ENCODE results near the gene AURKB. TPM values are rescaled to one million over a fixed set of nuclear protein-coding genes. Genes with fewer than 3 reads are reported as not detected.

AURKB gene
- total and polyA plus RNA-seq, 2 donors (not counting 1 experiment from before 2014, with no cell fraction given), result 1.1 to 5.3 TPM

DNA sequence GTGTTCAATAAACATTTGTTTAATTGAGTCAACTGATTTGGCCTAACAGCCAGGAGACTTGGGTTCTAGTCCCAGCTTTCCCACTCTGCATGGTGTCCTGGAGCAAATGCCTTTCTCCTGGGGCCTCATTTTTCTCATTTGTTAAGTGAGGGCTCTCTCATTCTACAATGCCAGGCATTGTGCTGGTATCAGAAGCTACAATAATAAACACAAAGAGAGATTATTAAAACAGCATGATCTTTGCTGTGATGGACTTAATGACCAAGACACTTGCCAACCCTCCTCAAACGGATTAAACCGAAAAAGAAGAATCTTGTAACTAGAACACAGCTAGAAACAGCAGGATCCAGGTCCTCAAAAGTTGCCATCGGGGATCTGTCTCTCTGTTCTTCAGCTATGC lies 42.8 kb downstream of the AURKB start:
- TF ChIP-seq, protein P1, sequence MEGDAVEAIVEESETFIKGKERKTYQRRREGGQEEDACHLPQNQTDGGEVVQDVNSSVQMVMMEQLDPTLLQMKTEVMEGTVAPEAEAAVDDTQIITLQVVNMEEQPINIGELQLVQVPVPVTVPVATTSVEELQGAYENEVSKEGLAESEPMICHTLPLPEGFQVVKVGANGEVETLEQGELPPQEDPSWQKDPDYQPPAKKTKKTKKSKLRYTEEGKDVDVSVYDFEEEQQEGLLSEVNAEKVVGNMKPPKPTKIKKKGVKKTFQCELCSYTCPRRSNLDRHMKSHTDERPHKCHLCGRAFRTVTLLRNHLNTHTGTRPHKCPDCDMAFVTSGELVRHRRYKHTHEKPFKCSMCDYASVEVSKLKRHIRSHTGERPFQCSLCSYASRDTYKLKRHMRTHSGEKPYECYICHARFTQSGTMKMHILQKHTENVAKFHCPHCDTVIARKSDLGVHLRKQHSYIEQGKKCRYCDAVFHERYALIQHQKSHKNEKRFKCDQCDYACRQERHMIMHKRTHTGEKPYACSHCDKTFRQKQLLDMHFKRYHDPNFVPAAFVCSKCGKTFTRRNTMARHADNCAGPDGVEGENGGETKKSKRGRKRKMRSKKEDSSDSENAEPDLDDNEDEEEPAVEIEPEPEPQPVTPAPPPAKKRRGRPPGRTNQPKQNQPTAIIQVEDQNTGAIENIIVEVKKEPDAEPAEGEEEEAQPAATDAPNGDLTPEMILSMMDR (IDR thresholded peaks at IDR 0.05), result no peak
- no peak for TF ChIP-seq EZH2 (IDR thresholded peaks at IDR 0.05; ENCODE audit: borderline replicate concordance, insufficient read depth, low read depth, low read length, poor library complexity, severe bottlenecking)
- CTCF ChIA-PET, result interaction anchor here (1.2 to 2.0 kb wide), 3 partner anchors 9 to 48 kb away, joined by 3 to 7 read pairs (median 5); no protein-coding TSS in a partner anchor
- Histone ChIP-seq H3K4me2 (replicated peaks; ENCODE audit: low read depth, low read length, poor library complexity, severe bottlenecking) (no peak overlapping the region), H3K9me3 (ENCODE audit: control extremely low read depth in 1 of 3, control insufficient read depth in 2 of 3, insufficient read depth in 1 of 3, low read length in 2 of 3) (no peaks in the 10 kb centered on the region), H3K4me3 (ENCODE audit: control extremely low read depth in 1 of 5, extremely low read depth in 1 of 5, insufficient read depth in 1 of 5, low read depth in 2 of 5, low read length in 4 of 5) (no peak overlapping the region), H3K79me2 (ENCODE audit: control insufficient read depth, insufficient read depth, low read length) (peaks cover 7% of the 10 kb centered on the region), H3K27me3 (replicated peaks in 1 of 4; ENCODE audit: control extremely low read depth in 1 of 4, control insufficient read depth in 3 of 4, insufficient read depth in 4 of 4, low read length in 3 of 4) (no peaks in the 10 kb centered on the region), H3K4me1 (ENCODE audit: control insufficient read depth in 2 of 2, insufficient read depth in 2 of 2, low read length in 2 of 2) (peaks cover 17 to 26% of the 10 kb centered on the region in 2 donors), H4K20me1 (ENCODE audit: control insufficient read depth, insufficient read depth, low read length, poor library complexity, severe bottlenecking) (peaks cover under 1% of the 10 kb centered on the region), H3K27ac (ENCODE audit: low read length in 2 of 2) (no peak overlapping the region), H3K36me3 (replicated peaks in 1 of 2; ENCODE audit: control extremely low read depth in 1 of 2, control insufficient read depth in 1 of 2, extremely low read depth in 1 of 2, insufficient read depth in 2 of 2, low read length in 1 of 2) (no peaks in the 10 kb centered on the region), H2AFZ (ENCODE audit: insufficient read depth, low read depth, low read length, poor library complexity, severe bottlenecking) (no peak overlapping the region), H3K9ac (ENCODE audit: low read length) (no peak overlapping the region)
- 100% methylated on average over 3 of the region's 3 CpGs for WGBS (ENCODE audit: insufficient coverage)
- Mint-ChIP-seq H3K27ac (no peak overlapping the region), H3K27me3 (no peaks in the 10 kb centered on the region), H3K9me3 (ENCODE audit: insufficient read depth) (no peaks in the 10 kb centered on the region), H3K4me3 (no peak overlapping the region), H3K4me1 (peaks cover 27% of the 10 kb centered on the region)
- intact Hi-C loops (cut with micrococcal nuclease), result no loop called here
- no peak for DNase-seq
- no peak for ATAC-seq (ENCODE audit: low read depth)
- POLR2A ChIA-PET, result interaction anchor here (0.6 kb wide), 1 partner anchor 79 kb away, joined by 9 read pairs; no protein-coding TSS in a partner anchor

DNA sequence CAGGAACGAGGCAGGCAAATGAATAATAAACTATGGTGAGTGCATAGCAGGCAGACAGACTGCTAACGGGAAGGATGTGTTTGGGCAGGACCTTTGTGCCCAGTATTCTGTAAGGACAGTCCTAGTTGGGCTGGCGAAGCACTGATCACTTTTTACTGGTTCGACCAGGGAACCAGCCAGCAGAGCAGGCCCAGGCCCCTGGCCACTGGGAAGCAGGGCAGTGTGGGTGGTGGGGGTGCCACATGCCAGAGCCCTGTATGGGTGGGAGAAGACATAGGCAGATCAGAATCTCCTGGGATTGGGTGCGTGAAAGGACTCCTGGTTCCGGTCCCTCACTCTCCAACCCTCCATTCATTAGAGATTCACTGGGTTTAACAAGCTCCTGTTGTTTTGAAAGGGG lies 43.6 kb downstream of the AURKB start:
- H4K20me1 ChIP-seq (ENCODE audit: control insufficient read depth, insufficient read depth, low read length, poor library complexity, severe bottlenecking), result peaks cover 4% of the 10 kb centered on the region
- no peak overlapping the region for H3K4me3 Mint-ChIP-seq
- H3K9me3 Mint-ChIP-seq (ENCODE audit: insufficient read depth), result no peaks in the 10 kb centered on the region
- H3K27me3 ChIP-seq (replicated peaks in 1 of 4; ENCODE audit: control extremely low read depth in 1 of 4, control insufficient read depth in 3 of 4, insufficient read depth in 4 of 4, low read length in 3 of 4), result no peaks in the 10 kb centered on the region
- H3K4me1 Mint-ChIP-seq, result peaks cover 25% of the 10 kb centered on the region
- H3K4me2 ChIP-seq (replicated peaks; ENCODE audit: low read depth, low read length, poor library complexity, severe bottlenecking), result no peak overlapping the region
- H3K27ac ChIP-seq (ENCODE audit: low read length in 2 of 2), result no peak overlapping the region
- no peak overlapping the region for H2AFZ ChIP-seq (ENCODE audit: insufficient read depth, low read depth, low read length, poor library complexity, severe bottlenecking)
- no peaks in the 10 kb centered on the region for H3K9me3 ChIP-seq (ENCODE audit: control extremely low read depth in 1 of 3, control insufficient read depth in 2 of 3, insufficient read depth in 1 of 3, low read length in 2 of 3)
- H3K27ac Mint-ChIP-seq, result no peak overlapping the region
- ATAC-seq (ENCODE audit: low read depth), result no peak
- CTCF ChIA-PET, result interaction anchor here (2.0 kb wide), 1 partner anchor 8 kb away, joined by 7 read pairs; no protein-coding TSS in a partner anchor
- DNase-seq, result no peak
- WGBS (ENCODE audit: insufficient coverage), result 97% methylated on average over 4 of the region's 6 CpGs
- peaks cover 14% of the 10 kb centered on the region for H3K79me2 ChIP-seq (ENCODE audit: control insufficient read depth, insufficient read depth, low read length)
- H3K9ac ChIP-seq (ENCODE audit: low read length), result no peak overlapping the region
- POLR2A ChIA-PET, result no interaction called here
- no peaks in the 10 kb centered on the region for H3K27me3 Mint-ChIP-seq
- TF ChIP-seq, protein P1 (IDR thresholded peaks at IDR 0.05), result no peak
- no peak for TF ChIP-seq EZH2 (IDR thresholded peaks at IDR 0.05; ENCODE audit: borderline replicate concordance, insufficient read depth, low read depth, low read length, poor library complexity, severe bottlenecking)
- peaks cover 0 to under 1% of the 10 kb centered on the region in 2 experiments for H3K36me3 ChIP-seq (replicated peaks in 1 of 2; ENCODE audit: control extremely low read depth in 1 of 2, control insufficient read depth in 1 of 2, extremely low read depth in 1 of 2, insufficient read depth in 2 of 2, low read length in 1 of 2)
- H3K4me3 ChIP-seq (ENCODE audit: control extremely low read depth in 1 of 5, extremely low read depth in 1 of 5, insufficient read depth in 1 of 5, low read depth in 2 of 5, low read length in 4 of 5), result no peak overlapping the region
- intact Hi-C loops (cut with micrococcal nuclease), result no loop called here
- peaks cover 21 to 27% of the 10 kb centered on the region in 2 donors for H3K4me1 ChIP-seq (ENCODE audit: control insufficient read depth in 2 of 2, insufficient read depth in 2 of 2, low read length in 2 of 2)

All from B cell (primary cell).